Activated B cell treated with CpG ODN at 0.5 μM for 24 hours (primary cell): ENCODE results near the gene RPN2. TPM values are rescaled to one million over a fixed set of nuclear protein-coding genes. Genes with fewer than 3 reads are reported as not detected.

ENCODE experiments used
- ATAC-seq: fragments of 200-7000 bp; cut with Tn5 transposase; one replicate; pipeline ENCODE4 v1.10.0; 2021; ENCODE audit warnings: low read depth, mild to moderate bottlenecking, moderate library complexity
- CTCF ChIA-PET: fragments of 350-600 bp; sonication (Branson Sonifier 250); formaldehyde crosslinking; loops from one replicate; lab custom pipeline; 2021; ENCODE audit warnings: antibody characterized with exemption; lab: Charles Lee
- POLR2A ChIA-PET: fragments of 350-600 bp; sonication (Branson Sonifier 250); formaldehyde crosslinking; loops from one replicate; lab custom pipeline; 2021; ENCODE audit warnings: antibody characterized with exemption; lab: Charles Lee
- DNase-seq: peaks from one replicate; pipeline ENCODE4 v3.0.0; 2022
- H3K27ac Mint-ChIP-seq: one replicate; pipeline ENCODE4 v1.8.0; 2020; ENCODE audit warnings: mixed read lengths
- H3K27me3 Mint-ChIP-seq: one replicate; pipeline ENCODE4 v1.8.0; 2021; ENCODE audit warnings: mixed read lengths
- H3K36me3 Mint-ChIP-seq: one replicate; pipeline ENCODE4 v1.8.0; 2021; ENCODE audit warnings: low read depth, mixed read lengths
- H3K4me1 Mint-ChIP-seq: one replicate; pipeline ENCODE4 v1.8.0; 2021; ENCODE audit warnings: mixed read lengths
- H3K4me3 Mint-ChIP-seq: one replicate; pipeline ENCODE4 v1.8.0; 2020; ENCODE audit warnings: mild to moderate bottlenecking, mixed read lengths
- H3K9me3 Mint-ChIP-seq: one replicate; pipeline ENCODE4 v1.8.0; 2020; ENCODE audit warnings: mixed read lengths
- CTCF ChIP-seq: fragments of 200-600 bp; IDR thresholded peaks from one replicate; pipeline ENCODE4 v1.8.0; 2022; ENCODE audit warnings: antibody characterized with exemption, mild to moderate bottlenecking
- intact Hi-C: fragments of 100-400 bp; cut with micrococcal nuclease; formaldehyde crosslinking; loops from one replicate; pipeline ENCODE4 v1.15.1; 2024
- total RNA-seq: library from RNA; stranded (reverse); gene quantifications from 2 replicates; pipeline ENCODE4 v1.2.3, GENCODE V29; 2022

RPN2 gene
- total RNA-seq, 1 donor from 2014 or later = 106 TPM

DNA sequence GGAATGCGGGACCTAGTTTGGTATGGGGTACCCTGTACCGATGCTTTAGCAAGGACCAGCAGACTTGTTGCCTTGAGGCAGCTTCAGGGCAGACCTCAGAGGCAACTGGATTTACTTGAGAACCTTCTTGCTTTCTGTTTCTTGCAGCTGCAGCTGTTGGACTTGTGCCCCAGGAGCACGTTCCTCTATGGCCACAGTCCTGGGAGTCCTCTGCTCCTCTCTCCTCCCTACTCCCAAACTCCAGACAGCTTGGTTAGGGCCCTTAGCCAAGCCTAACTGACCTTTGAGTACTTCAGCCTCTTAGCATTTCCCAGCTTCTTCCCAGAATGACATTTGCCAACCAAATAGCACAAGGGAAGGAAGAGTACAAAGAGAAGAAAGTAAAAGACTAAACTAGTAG, 47.8 kb downstream of the RPN2 start:
- DNase-seq = no peak
- ChIA-PET CTCF (no interaction called here), POLR2A (no interaction called here)
- H3K27ac Mint-ChIP-seq = no peak overlapping the region
- H3K9me3 Mint-ChIP-seq = no peaks in the 10 kb centered on the region
- H3K4me3 Mint-ChIP-seq = no peak overlapping the region
- peaks cover 95% of the 10 kb centered on the region for H3K36me3 Mint-ChIP-seq
- intact Hi-C loops = no loop called here
- no peak for TF ChIP-seq CTCF
- no peak for ATAC-seq
- H3K27me3 Mint-ChIP-seq = no peaks in the 10 kb centered on the region
- H3K4me1 Mint-ChIP-seq = peaks cover 4% of the 10 kb centered on the region

DNA sequence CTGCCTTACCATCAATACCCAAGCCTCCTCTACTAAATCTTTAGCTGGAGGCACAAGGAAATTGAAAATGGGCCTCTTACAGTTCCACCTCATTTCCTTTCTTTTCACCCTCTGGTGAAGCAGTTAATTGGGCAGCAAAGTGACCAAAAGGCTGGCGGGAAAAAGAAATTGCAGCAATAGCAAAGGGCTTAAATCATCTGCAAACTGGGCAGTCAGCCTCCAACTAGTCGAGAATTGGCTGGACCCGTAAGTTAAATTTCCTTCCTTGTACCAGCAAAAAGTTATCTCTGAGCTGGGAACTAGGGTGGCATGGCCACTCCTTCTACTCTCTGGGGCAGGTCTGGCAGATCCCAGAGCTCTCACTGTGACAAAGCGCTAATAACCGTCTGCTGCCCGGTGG, 49.0 kb downstream of the RPN2 start:
- no peak overlapping the region for H3K27ac Mint-ChIP-seq

GRCh38 chr20:37228656-37229055, 49.5 kb downstream of the RPN2 start:
- POLR2A ChIA-PET = no interaction called here
- H3K9me3 Mint-ChIP-seq = no peaks in the 10 kb centered on the region
- ATAC-seq (no peak), DNase-seq (no peak)
- CTCF ChIA-PET = no interaction called here
- peaks cover 99% of the 10 kb centered on the region for H3K36me3 Mint-ChIP-seq
- no peak overlapping the region for H3K4me3 Mint-ChIP-seq
- no peak for TF ChIP-seq CTCF
- no peak overlapping the region for H3K27ac Mint-ChIP-seq
- intact Hi-C loops = no loop called here
- H3K4me1 Mint-ChIP-seq = no peaks in the 10 kb centered on the region
- no peaks in the 10 kb centered on the region for H3K27me3 Mint-ChIP-seq

More for the DNA sequence above, 49.0 kb downstream of the RPN2 start:
- H3K4me1 Mint-ChIP-seq = peaks cover under 1% of the 10 kb centered on the region
- H3K9me3 Mint-ChIP-seq = no peaks in the 10 kb centered on the region
- H3K36me3 Mint-ChIP-seq = peaks cover 99% of the 10 kb centered on the region
- H3K27me3 Mint-ChIP-seq = no peaks in the 10 kb centered on the region
- H3K4me3 Mint-ChIP-seq = no peak overlapping the region
- TF ChIP-seq CTCF = no peak
- no peak for DNase-seq
- no peak for ATAC-seq
- POLR2A ChIA-PET = no interaction called here
- intact Hi-C loops = no loop called here
- CTCF ChIA-PET = interaction anchor here (0.5 kb wide), 1 partner anchor 151 kb away, joined by 3 read pairs; no protein-coding TSS in a partner anchor

DNA sequence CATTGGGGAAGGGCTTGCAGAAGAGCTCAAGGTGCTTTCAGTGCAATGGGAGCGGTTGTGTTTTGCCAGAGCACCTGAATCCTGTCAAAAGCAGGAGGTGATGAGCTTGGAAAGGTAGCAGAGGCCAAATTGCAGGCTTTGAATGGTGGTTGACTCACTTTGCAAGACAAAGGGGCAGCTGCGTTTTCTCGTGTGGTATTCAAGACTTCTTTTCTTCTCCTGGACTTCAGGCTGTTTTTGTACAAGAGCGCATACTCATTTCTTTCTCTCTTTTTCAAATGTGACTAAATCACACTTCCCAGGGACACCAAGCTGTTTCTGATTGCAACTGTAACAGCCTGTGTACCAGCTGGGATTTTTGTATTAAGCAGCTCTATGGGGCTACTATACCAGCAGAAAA, 50.2 kb downstream of the RPN2 start:
- intact Hi-C loops = no loop called here
- Mint-ChIP-seq H3K4me1 (no peaks in the 10 kb centered on the region), H3K27ac (no peak overlapping the region), H3K4me3 (no peak overlapping the region), H3K9me3 (no peaks in the 10 kb centered on the region), H3K36me3 (peaks cover 99% of the 10 kb centered on the region), H3K27me3 (no peaks in the 10 kb centered on the region)
- ChIA-PET POLR2A (interaction anchor here (0.5 kb wide), 1 partner anchor 298 kb away, joined by 5 read pairs; no protein-coding TSS in a partner anchor), CTCF (interaction anchor here (1.0 kb wide), 1 partner anchor 27 kb away, joined by 5 read pairs; no protein-coding TSS in a partner anchor)
- no peak for TF ChIP-seq CTCF
- DNase-seq (no peak), ATAC-seq (no peak)

DNA sequence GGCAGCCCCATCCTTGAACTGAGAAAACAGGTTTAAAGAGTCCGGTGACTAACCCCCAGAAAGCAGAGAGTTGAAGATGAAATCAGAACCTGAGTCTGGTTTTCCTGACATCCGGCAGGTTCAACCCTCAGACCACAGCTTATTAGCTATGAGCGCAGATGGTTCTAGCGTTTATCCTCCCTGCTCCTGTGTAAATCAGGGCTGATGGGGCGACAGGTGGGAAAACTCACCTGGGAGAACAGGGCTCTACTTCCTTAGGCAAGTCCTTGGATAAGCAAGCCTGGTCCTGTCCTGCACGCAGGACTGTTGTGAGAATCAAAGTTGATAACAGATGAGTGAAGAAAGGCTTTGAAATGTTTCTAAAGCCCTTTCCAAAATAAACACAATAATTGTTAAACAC, 51.1 kb downstream of the RPN2 start:
- ChIA-PET CTCF (interaction anchor here (1.0 kb wide), 1 partner anchor 28 kb away, joined by 5 read pairs; no protein-coding TSS in a partner anchor), POLR2A (no interaction called here)
- ATAC-seq (no peak), DNase-seq (no peak)
- intact Hi-C loops = no loop called here
- Mint-ChIP-seq H3K27me3 (no peaks in the 10 kb centered on the region), H3K4me3 (no peak overlapping the region), H3K36me3 (peaks cover 99% of the 10 kb centered on the region), H3K27ac (no peak overlapping the region), H3K9me3 (no peaks in the 10 kb centered on the region), H3K4me1 (no peaks in the 10 kb centered on the region)
- no peak for TF ChIP-seq CTCF
